Measurements from ENCODE around the gene ABHD16B.

DNA sequence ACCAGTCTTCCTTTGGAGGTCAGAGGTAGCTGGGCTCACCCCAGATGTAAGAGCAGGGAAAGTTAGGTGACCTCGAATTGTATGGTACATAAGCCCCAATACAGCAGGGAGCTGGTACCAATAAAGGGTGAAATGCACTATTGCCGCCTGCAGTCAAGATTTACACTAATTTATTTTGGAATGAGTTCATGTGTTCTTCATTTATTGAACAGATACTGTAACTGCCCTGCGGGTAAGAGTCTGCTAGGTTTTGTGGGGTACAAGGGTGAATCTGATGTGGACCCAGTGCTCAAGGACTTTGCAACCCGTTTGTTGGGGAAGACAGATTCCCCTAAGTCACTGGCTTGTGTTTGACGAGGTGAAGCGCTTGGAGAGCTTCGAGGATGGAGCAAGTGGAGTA, 31.1 kb downstream of the ABHD16B start:
- TF ChIP-seq, protein P1, sequence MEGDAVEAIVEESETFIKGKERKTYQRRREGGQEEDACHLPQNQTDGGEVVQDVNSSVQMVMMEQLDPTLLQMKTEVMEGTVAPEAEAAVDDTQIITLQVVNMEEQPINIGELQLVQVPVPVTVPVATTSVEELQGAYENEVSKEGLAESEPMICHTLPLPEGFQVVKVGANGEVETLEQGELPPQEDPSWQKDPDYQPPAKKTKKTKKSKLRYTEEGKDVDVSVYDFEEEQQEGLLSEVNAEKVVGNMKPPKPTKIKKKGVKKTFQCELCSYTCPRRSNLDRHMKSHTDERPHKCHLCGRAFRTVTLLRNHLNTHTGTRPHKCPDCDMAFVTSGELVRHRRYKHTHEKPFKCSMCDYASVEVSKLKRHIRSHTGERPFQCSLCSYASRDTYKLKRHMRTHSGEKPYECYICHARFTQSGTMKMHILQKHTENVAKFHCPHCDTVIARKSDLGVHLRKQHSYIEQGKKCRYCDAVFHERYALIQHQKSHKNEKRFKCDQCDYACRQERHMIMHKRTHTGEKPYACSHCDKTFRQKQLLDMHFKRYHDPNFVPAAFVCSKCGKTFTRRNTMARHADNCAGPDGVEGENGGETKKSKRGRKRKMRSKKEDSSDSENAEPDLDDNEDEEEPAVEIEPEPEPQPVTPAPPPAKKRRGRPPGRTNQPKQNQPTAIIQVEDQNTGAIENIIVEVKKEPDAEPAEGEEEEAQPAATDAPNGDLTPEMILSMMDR (IDR thresholded peaks at IDR 0.05) = no peak
- TF ChIP-seq POLR2A (IDR thresholded peaks at IDR 0.05) = no peak

Data from Peyer's patch (tissue), 4 donors.